ENCODE results near the gene ZNF275. TPM values are rescaled to one million over a fixed set of nuclear protein-coding genes. Genes with fewer than 3 reads are reported as not detected.

Gene ZNF275
- total and polyA plus RNA-seq, 10 of the 15 experiments (the other 5 are each of a cell fraction or from before 2014, with no cell fraction given) = 1.3 to 17.4 (median 6.2) TPM

DNA sequence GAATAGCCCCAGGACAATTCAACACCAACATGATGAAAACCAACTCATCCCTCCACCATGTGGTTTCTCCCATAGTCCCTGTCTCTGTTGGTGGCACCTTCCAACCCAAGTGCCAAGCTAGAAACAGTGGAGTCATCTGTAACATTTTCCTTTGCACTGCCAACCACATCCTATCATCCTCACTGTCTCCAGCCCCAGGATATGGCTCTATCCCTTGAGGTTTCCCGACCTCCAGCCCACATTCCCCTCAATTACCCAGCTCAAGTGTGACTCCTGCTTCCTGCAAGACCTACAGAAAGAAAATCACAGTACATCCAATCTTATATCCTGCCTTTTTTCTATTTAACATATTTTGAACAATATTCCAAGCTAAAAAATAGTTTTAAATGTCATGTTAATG lies 36.6 kb upstream of the ZNF275 start (continued):
- TF ChIP-seq, protein P1, sequence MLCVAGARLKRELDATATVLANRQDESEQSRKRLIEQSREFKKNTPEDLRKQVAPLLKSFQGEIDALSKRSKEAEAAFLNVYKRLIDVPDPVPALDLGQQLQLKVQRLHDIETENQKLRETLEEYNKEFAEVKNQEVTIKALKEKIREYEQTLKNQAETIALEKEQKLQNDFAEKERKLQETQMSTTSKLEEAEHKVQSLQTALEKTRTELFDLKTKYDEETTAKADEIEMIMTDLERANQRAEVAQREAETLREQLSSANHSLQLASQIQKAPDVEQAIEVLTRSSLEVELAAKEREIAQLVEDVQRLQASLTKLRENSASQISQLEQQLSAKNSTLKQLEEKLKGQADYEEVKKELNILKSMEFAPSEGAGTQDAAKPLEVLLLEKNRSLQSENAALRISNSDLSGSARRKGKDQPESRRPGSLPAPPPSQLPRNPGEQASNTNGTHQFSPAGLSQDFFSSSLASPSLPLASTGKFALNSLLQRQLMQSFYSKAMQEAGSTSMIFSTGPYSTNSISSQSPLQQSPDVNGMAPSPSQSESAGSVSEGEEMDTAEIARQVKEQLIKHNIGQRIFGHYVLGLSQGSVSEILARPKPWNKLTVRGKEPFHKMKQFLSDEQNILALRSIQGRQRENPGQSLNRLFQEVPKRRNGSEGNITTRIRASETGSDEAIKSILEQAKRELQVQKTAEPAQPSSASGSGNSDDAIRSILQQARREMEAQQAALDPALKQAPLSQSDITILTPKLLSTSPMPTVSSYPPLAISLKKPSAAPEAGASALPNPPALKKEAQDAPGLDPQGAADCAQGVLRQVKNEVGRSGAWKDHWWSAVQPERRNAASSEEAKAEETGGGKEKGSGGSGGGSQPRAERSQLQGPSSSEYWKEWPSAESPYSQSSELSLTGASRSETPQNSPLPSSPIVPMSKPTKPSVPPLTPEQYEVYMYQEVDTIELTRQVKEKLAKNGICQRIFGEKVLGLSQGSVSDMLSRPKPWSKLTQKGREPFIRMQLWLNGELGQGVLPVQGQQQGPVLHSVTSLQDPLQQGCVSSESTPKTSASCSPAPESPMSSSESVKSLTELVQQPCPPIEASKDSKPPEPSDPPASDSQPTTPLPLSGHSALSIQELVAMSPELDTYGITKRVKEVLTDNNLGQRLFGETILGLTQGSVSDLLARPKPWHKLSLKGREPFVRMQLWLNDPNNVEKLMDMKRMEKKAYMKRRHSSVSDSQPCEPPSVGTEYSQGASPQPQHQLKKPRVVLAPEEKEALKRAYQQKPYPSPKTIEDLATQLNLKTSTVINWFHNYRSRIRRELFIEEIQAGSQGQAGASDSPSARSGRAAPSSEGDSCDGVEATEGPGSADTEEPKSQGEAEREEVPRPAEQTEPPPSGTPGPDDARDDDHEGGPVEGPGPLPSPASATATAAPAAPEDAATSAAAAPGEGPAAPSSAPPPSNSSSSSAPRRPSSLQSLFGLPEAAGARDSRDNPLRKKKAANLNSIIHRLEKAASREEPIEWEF (IDR thresholded peaks at IDR 0.05; ENCODE audit: insufficient replicate concordance, low read depth, low read length) = no peak
- TF ChIP-seq HSF1 (IDR thresholded peaks at IDR 0.05; ENCODE audit: low read depth, low read length) (no peak), HDAC6 (IDR thresholded peaks at IDR 0.05; ENCODE audit: unreplicated experiment) (no peak), RB1 (IDR thresholded peaks at IDR 0.05; ENCODE audit: borderline replicate concordance) (no peak), GATAD2B (conservative IDR thresholded peaks at IDR 0.05; ENCODE audit: low read depth) (no peak)

DNA sequence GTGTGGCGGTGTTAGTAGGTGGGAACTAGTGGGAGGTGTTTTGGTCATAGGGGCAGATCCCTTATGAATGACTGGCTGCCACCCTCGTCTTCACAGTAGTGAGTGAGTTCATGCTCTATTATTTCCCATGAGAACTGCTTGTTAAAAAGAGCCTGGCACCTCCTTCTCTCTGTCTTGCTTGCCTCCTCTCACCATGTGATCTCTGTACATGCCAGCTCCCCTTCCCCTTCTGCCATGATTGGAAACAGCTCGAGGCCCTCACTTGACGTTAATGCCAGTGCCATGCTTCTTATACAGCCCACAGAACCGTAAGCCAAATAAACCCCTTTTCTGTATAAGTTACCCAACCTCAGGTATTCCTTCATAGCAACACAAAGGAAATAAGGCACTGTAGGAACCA lies 34.1 kb upstream of the ZNF275 start:
- ChIA-PET POLR2A (no interaction called here), RAD21 (ENCODE audit: unreplicated experiment) (no interaction called here), SMC1A (ENCODE audit: uncharacterized antibody, unreplicated experiment) (no interaction called here), CTCF (no interaction called here)
- no peak overlapping the region for H3K4me2 ChIP-seq (ENCODE audit: control insufficient read depth, insufficient read depth)
- FAIRE-seq (no peak), DNase-seq (ENCODE audit: low read depth, low spot score) (no peak), ATAC-seq (no peak)
- no TSS peak for BruUV-seq (replicated peaks)
- no peaks in the 10 kb centered on the region for H3K9me3 ChIP-seq (replicated peaks; ENCODE audit: control insufficient read depth, insufficient read depth, low read length)
- intact Hi-C loops (cut with micrococcal nuclease; ENCODE audit: unreplicated experiment) = no loop called here
- no peaks in the 10 kb centered on the region for H3K36me3 ChIP-seq (ENCODE audit: control insufficient read depth in 2 of 2, insufficient read depth in 2 of 2, low read length in 1 of 2)
- no peaks in the 10 kb centered on the region for H3K4me1 ChIP-seq (ENCODE audit: control insufficient read depth, insufficient read depth, low read length)
- no peak overlapping the region for H3K9ac ChIP-seq (ENCODE audit: control insufficient read depth, insufficient read depth, low read length)
- H3K27ac ChIP-seq (ENCODE audit: control insufficient read depth, insufficient read depth) = no peak overlapping the region
- no peak overlapping the region for H2AFZ ChIP-seq (ENCODE audit: control insufficient read depth, low read depth, low read length)
- H3K4me3 ChIP-seq = no peak overlapping the region
- no peaks in the 10 kb centered on the region for H3K79me2 ChIP-seq (ENCODE audit: control insufficient read depth, insufficient read depth, low read length)
- no peaks in the 10 kb centered on the region for H3K27me3 ChIP-seq (replicated peaks in 1 of 2; ENCODE audit: control insufficient read depth in 2 of 2, insufficient read depth in 2 of 2, low read length in 1 of 2)
- WGBS (ENCODE audit: insufficient coverage, insufficient replicate concordance, low lambda C conversion rate, missing lambda C conversion rate) = 6% methylated on average over 5 of the region's 5 CpGs
- in situ Hi-C loops (cut with MboI) = loop anchor here (25.0 kb wide), 1 partner anchor 138 kb away; no protein-coding TSS in a partner anchor
- no peaks in the 10 kb centered on the region for H4K20me1 ChIP-seq (ENCODE audit: control insufficient read depth, insufficient read depth)
- TF ChIP-seq PAX8 (IDR thresholded peaks at IDR 0.05) (no peak), WRNIP1 (IDR thresholded peaks at IDR 0.05; ENCODE audit: borderline replicate concordance, low read depth, low read length) (no peak), PML (IDR thresholded peaks at IDR 0.05; ENCODE audit: low read length) (no peak), ETV6 (conservative IDR thresholded peaks at IDR 0.05 in 1 of 2, IDR thresholded peaks at IDR 0.05 in 1 of 2; ENCODE audit: borderline replicate concordance in 1 of 2, low read depth in 1 of 2) (no peak), POLR2AphosphoS5 (IDR thresholded peaks at IDR 0.05; ENCODE audit: low read length) (no peak), BRCA1 (IDR thresholded peaks at IDR 0.05; ENCODE audit: low read depth, low read length) (no peak), MTA3 (IDR thresholded peaks at IDR 0.05; ENCODE audit: borderline replicate concordance, low read length) (no peak), MXI1 (IDR thresholded peaks at IDR 0.05; ENCODE audit: low read depth, low read length) (no peak), IKZF1 (conservative IDR thresholded peaks at IDR 0.05) (no peak), BCLAF1 (IDR thresholded peaks at IDR 0.05) (no peak)
